ENCODE results near the gene JAGN1. TPM values are rescaled to one million over a fixed set of nuclear protein-coding genes. Genes with fewer than 3 reads are reported as not detected.
"Not testable (repeated sequence)": the region's sequence is repeated elsewhere in the genome, so short reads cannot be mapped to it uniquely, and the experiment has no call there.

JAGN1 gene
- total RNA-seq, 2 donors from 2014 or later = 43.7 to 51.2 TPM

DNA sequence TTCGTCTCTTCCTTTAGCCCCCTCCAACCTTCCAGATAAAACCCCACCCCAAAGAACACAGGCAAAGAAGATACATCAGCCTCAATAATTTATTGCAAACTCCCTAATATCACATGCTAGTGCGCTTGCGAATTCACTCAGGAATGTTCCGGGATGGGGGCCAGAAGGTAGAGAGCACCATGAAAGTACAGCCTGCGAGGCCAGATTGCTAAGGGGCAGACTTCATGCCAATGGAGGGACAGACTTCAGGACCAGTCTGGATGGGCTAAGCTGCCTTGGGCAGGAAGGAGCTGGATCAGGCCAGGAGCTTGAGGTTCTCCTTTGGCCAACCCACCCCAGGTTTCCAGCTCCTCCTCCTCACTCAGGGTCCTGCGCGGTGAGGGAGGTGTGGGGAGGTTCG lies 23.8 kb upstream of the JAGN1 start:
- intact Hi-C loops (cut with DNase I) = no loop called here

DNA sequence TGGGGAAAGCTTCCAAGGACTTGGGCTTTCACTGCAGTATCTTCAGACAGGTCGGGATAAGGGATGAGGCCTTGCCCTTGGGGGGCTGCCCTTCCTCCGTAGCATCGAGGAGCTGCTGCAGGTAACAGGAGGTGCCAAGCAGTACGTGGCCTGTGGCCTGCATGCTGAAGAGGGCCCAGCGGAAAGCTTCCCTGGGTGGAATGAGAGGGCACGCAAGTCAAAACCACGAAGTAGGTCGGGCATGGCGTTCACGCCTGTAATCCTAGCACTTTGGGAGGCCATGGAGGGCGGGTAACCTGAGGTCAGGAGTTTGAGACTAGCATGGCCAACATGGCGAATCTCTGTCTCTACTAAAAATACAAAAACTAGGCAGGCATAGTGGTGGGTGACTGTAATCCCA lies 23.3 kb upstream of the JAGN1 start:
- TF ChIP-seq, protein P1, sequence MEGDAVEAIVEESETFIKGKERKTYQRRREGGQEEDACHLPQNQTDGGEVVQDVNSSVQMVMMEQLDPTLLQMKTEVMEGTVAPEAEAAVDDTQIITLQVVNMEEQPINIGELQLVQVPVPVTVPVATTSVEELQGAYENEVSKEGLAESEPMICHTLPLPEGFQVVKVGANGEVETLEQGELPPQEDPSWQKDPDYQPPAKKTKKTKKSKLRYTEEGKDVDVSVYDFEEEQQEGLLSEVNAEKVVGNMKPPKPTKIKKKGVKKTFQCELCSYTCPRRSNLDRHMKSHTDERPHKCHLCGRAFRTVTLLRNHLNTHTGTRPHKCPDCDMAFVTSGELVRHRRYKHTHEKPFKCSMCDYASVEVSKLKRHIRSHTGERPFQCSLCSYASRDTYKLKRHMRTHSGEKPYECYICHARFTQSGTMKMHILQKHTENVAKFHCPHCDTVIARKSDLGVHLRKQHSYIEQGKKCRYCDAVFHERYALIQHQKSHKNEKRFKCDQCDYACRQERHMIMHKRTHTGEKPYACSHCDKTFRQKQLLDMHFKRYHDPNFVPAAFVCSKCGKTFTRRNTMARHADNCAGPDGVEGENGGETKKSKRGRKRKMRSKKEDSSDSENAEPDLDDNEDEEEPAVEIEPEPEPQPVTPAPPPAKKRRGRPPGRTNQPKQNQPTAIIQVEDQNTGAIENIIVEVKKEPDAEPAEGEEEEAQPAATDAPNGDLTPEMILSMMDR (IDR thresholded peaks at IDR 0.05) = no peak
- no peak for DNase-seq
- no peak overlapping the region for H3K4me3 ChIP-seq

More for the DNA sequence above, 23.8 kb upstream of the JAGN1 start:
- Histone ChIP-seq H3K36me3 (no peaks in the 10 kb centered on the region), H3K4me3 (no peak overlapping the region), H3K4me1 (no peaks in the 10 kb centered on the region), H3K27ac (no peak overlapping the region), H3K9me3 (no peaks in the 10 kb centered on the region), H3K9ac (ENCODE audit: low read depth in 2 of 2, low read length in 2 of 2) (no peak overlapping the region), H3K27me3 (no peaks in the 10 kb centered on the region)
- TF ChIP-seq, protein P1 (IDR thresholded peaks at IDR 0.05) = no peak
- no peak for DNase-seq

DNA sequence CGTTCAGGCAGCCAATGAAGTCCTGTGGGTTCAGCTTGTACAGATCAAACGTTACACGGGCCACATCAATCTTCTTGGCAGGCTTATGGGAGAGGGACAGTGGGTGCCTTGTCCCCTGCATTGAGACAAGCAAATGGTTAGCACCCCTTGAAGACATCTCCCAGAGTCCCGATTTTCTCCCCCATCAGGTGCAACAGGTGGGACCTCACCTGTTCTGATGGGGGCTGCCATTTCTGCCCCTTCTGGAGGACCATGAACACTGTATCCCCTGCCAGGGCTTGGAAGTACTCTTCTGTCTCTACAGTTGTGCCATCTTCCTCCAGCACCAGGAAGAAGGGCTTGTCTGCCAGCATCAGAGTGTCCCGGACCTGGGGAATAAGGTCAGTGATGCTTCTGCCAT lies 20.5 kb upstream of the JAGN1 start:
- Histone ChIP-seq H3K27me3 (no peaks in the 10 kb centered on the region), H3K4me3 (no peak overlapping the region), H3K4me1 (no peaks in the 10 kb centered on the region), H3K27ac (no peak overlapping the region), H3K9ac (ENCODE audit: low read depth in 2 of 2, low read length in 2 of 2) (no peak overlapping the region), H3K9me3 (no peaks in the 10 kb centered on the region), H3K36me3 (no peaks in the 10 kb centered on the region)
- intact Hi-C loops (cut with DNase I) = no loop called here
- DNase-seq = no peak
- TF ChIP-seq, protein P1 (IDR thresholded peaks at IDR 0.05) = no peak

More for the DNA sequence above, 23.3 kb upstream of the JAGN1 start:
- H3K27me3 ChIP-seq = no peaks in the 10 kb centered on the region
- no peaks in the 10 kb centered on the region for H3K9me3 ChIP-seq
- no peak overlapping the region for H3K9ac ChIP-seq (ENCODE audit: low read depth in 2 of 2, low read length in 2 of 2)
- intact Hi-C loops (cut with DNase I) = no loop called here
- no peak overlapping the region for H3K27ac ChIP-seq
- H3K4me1 ChIP-seq = no peaks in the 10 kb centered on the region
- H3K36me3 ChIP-seq = no peaks in the 10 kb centered on the region

DNA sequence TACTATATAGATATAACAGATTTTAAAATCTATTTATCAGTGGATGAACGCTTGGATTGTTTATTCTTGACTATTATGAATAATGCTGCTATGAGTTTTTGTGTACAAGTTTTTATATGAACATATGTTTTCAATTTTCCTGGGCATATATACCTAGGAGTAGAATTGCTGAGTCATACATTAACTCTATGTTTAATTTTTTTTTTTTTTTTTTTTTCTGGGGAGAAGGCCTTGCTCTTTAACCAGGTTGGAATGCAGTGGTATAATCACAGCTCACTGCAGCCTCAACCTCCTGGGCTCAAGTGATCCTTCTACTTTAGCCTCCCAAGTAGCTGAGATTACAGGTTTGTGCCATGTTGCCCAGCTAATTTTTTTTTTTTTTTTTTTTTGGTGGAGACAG lies 19.4 kb upstream of the JAGN1 start:
- H3K27ac ChIP-seq = no peak overlapping the region
- no peaks in the 10 kb centered on the region for H3K36me3 ChIP-seq
- no peaks in the 10 kb centered on the region for H3K9me3 ChIP-seq
- TF ChIP-seq, protein P1 (IDR thresholded peaks at IDR 0.05) = no peak
- intact Hi-C loops (cut with DNase I) = no loop called here
- no peaks in the 10 kb centered on the region for H3K27me3 ChIP-seq
- H3K4me3 ChIP-seq = no peak overlapping the region
- no peaks in the 10 kb centered on the region for H3K4me1 ChIP-seq
- H3K9ac ChIP-seq (ENCODE audit: low read depth in 2 of 2, low read length in 2 of 2) = no peak overlapping the region
- no peak for DNase-seq

DNA sequence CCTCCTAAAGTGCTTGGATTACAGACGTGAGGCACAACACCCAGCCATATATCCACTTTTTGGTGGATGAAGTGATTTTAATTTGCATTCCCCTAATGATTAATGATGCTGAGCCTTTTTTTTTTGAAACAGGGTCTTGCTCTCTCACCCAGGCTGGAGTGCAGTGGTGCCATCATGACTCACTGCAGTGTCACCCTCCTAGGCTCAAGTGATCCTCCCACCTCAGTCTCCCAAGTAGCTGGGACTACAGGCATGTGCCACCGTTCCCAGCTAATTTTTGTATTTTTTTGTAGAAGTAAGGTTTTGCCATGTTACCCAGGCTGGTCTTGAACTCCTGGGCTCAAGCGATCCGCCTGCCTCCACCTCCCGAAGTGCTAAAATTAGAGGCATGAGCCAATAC lies 18.3 kb upstream of the JAGN1 start:
- H3K4me1 ChIP-seq; H3K9me3 ChIP-seq; intact Hi-C loops (cut with DNase I); H3K4me3 ChIP-seq; H3K9ac ChIP-seq (ENCODE audit: low read depth in 2 of 2, low read length in 2 of 2); H3K36me3 ChIP-seq; H3K27ac ChIP-seq; DNase-seq; H3K27me3 ChIP-seq: not testable (repeated sequence)

DNA sequence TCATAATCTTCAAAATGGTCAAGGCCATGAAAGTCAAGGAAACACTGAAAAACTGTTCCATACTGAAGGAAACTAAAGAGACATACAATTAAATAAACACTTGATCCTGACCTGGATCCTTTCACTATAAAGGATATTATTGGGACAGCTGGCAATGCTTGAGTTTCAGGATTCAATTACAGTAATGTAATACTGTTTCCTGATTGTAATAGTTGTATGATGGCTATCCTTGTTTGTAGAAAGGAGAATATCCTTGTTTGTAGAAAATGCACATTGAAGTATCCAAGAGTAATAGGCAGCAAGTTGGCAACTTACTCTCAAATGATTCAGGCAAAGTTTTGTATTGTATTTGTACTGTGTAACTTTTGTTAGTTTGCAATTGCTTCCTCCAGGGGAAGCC lies 15.0 kb upstream of the JAGN1 start:
- H3K9ac ChIP-seq (ENCODE audit: low read depth in 2 of 2, low read length in 2 of 2) = no peak overlapping the region
- H3K27ac ChIP-seq = no peak overlapping the region
- H3K4me3 ChIP-seq = no peak overlapping the region
- no peak for DNase-seq
- intact Hi-C loops (cut with DNase I) = no loop called here
- TF ChIP-seq, protein P1 (IDR thresholded peaks at IDR 0.05) = no peak
- no peaks in the 10 kb centered on the region for H3K9me3 ChIP-seq
- H3K36me3 ChIP-seq = no peaks in the 10 kb centered on the region
- H3K27me3 ChIP-seq = no peaks in the 10 kb centered on the region
- H3K4me1 ChIP-seq = no peaks in the 10 kb centered on the region

DNA sequence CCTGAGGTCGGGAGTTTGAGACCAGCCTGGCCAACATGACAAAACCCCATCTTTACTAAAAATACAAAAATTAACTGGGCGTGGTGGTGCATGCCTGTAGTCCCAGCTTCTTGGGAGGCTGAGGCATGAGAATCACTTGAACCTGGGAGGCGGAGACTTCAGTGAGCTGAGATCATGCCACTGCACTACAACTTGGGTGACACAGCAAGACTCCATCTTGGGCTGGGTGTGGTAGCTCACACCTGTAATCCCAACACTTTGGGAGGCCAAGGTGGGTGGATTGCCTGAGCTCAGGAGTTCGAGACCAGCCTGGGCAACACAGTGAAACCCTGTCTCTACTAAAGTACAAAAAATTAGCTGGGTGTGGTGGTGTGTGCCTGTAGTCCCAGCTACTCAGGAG lies 14.2 kb upstream of the JAGN1 start:
- H3K9ac ChIP-seq (ENCODE audit: low read depth in 2 of 2, low read length in 2 of 2); H3K9me3 ChIP-seq; DNase-seq; H3K4me3 ChIP-seq; H3K36me3 ChIP-seq; H3K4me1 ChIP-seq; H3K27ac ChIP-seq; intact Hi-C loops (cut with DNase I); H3K27me3 ChIP-seq: not testable (repeated sequence)
